ENCODE results near the gene VDR. TPM values are rescaled to one million over a fixed set of nuclear protein-coding genes. Genes with fewer than 3 reads are reported as not detected.

The VDR gene
- total RNA-seq, 1 donor from 2014 or later, result 0.33 TPM

- H3K9me3 ChIP-seq (replicated peaks), result no peaks in the 10 kb centered on the region
- no peak for TF ChIP-seq CTCF (IDR thresholded peaks at IDR 0.05; ENCODE audit: borderline replicate concordance)
- peak within 1 kb of the TSS; percentile 88 for H3K4me3 ChIP-seq
- H3K27ac ChIP-seq (replicated peaks), result peak within 1 kb of the TSS; percentile 99
- peaks cover 94% of the 10 kb centered on the region for H3K4me1 ChIP-seq
- H3K27me3 ChIP-seq (ENCODE audit: low read depth), result no peaks in the 10 kb centered on the region
- intact Hi-C loops (cut with micrococcal nuclease), result no loop called here
- H3K36me3 ChIP-seq, result no peaks in the 10 kb centered on the region
- DNase-seq, result peak; percentile 94
These were observed 84.7 kb downstream of the VDR start, which contains the start of gene HDAC7 for GRCh38 chr12:47819896-47820630. Gene HDAC7, minus strand, starts transcription at chr12:47819903. Its CDS starts 118 bp downstream, at chr12:47819785.

- Histone ChIP-seq H3K4me1 (peaks cover 94% of the 10 kb centered on the region), H3K27me3 (ENCODE audit: low read depth) (no peaks in the 10 kb centered on the region), H3K4me3 (peak overlapping the region; percentile 88), H3K27ac (replicated peaks) (peak overlapping the region; percentile 99), H3K9me3 (replicated peaks) (no peaks in the 10 kb centered on the region), H3K36me3 (no peaks in the 10 kb centered on the region)
- DNase-seq, result peak; percentile 81
- peak; percentile 49 for TF ChIP-seq CTCF (IDR thresholded peaks at IDR 0.05; ENCODE audit: borderline replicate concordance)
- intact Hi-C loops (cut with micrococcal nuclease), result no loop called here
These were observed 85.5 kb downstream of the VDR start for GRCh38 chr12:47819138-47819895.

- H3K27ac ChIP-seq (replicated peaks), result peak overlapping the region; percentile 99
- intact Hi-C loops (cut with micrococcal nuclease), result no loop called here
- no peaks in the 10 kb centered on the region for H3K9me3 ChIP-seq (replicated peaks)
- TF ChIP-seq CTCF (IDR thresholded peaks at IDR 0.05; ENCODE audit: borderline replicate concordance), result no peak
- peak overlapping the region; percentile 88 for H3K4me3 ChIP-seq
- no peaks in the 10 kb centered on the region for H3K36me3 ChIP-seq
- peaks cover 94% of the 10 kb centered on the region for H3K4me1 ChIP-seq
- no peaks in the 10 kb centered on the region for H3K27me3 ChIP-seq (ENCODE audit: low read depth)
- DNase-seq, result no peak
These were observed 86.2 kb downstream of the VDR start for GRCh38 chr12:47818467-47819137.

- Histone ChIP-seq H3K9me3 (replicated peaks) (no peaks in the 10 kb centered on the region), H3K36me3 (no peaks in the 10 kb centered on the region), H3K27me3 (ENCODE audit: low read depth) (no peaks in the 10 kb centered on the region), H3K27ac (replicated peaks) (peak overlapping the region; percentile 99), H3K4me3 (peak overlapping the region; percentile 88), H3K4me1 (peaks cover 93% of the 10 kb centered on the region)
- no peak for DNase-seq
- intact Hi-C loops (cut with micrococcal nuclease), result no loop called here
- no peak for TF ChIP-seq CTCF (IDR thresholded peaks at IDR 0.05; ENCODE audit: borderline replicate concordance)
These were observed 86.8 kb downstream of the VDR start for GRCh38 chr12:47818007-47818376.

- peak; percentile 39 for TF ChIP-seq CTCF (IDR thresholded peaks at IDR 0.05; ENCODE audit: borderline replicate concordance)
- Histone ChIP-seq H3K36me3 (no peaks in the 10 kb centered on the region), H3K9me3 (replicated peaks) (no peaks in the 10 kb centered on the region), H3K4me3 (peak overlapping the region; percentile 88), H3K4me1 (peaks cover 92% of the 10 kb centered on the region), H3K27me3 (ENCODE audit: low read depth) (no peaks in the 10 kb centered on the region), H3K27ac (replicated peaks) (peak overlapping the region; percentile 99)
- no peak for DNase-seq
- intact Hi-C loops (cut with micrococcal nuclease), result no loop called here
These were observed 87.4 kb downstream of the VDR start for GRCh38 chr12:47817272-47818006.

Data from left ventricle myocardium inferior (tissue), 1 donor.